ENCODE measurements around the gene ATP8A2.

The ATP8A2 gene

DNA sequence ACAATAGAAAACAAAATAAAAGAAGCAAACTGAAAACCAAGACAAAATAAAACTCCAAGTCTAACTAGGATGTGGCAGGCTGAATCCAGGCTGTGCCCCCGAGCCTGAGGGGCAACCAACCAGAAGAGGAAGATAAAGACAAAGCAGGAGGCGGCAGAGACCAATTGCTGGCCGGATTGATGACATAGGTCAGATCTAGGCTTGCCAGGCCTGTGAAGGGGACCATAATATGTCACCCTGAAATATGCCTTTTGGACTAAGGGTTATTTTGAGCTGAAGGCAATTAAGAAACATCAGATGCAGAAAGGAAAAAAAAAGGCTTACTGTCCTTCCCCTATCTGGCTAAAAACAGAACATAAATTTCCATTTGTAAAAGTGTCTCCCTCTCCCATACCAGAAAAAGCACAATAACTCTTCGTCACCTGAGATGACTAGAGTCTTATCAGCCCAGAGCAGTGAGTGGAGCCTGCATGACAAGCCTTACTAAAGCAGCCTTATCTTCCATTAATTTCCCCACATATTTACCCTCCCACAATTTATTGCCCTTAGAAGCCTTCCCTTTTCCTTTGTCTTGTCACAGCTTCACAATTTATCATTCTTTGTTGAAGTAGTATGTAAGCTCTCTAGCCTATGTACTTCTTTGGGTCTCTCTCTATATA is 22.8 kb downstream of the ATP8A2 start:
- POLR2A ChIA-PET, result no interaction called here
- TF ChIP-seq, protein P1, sequence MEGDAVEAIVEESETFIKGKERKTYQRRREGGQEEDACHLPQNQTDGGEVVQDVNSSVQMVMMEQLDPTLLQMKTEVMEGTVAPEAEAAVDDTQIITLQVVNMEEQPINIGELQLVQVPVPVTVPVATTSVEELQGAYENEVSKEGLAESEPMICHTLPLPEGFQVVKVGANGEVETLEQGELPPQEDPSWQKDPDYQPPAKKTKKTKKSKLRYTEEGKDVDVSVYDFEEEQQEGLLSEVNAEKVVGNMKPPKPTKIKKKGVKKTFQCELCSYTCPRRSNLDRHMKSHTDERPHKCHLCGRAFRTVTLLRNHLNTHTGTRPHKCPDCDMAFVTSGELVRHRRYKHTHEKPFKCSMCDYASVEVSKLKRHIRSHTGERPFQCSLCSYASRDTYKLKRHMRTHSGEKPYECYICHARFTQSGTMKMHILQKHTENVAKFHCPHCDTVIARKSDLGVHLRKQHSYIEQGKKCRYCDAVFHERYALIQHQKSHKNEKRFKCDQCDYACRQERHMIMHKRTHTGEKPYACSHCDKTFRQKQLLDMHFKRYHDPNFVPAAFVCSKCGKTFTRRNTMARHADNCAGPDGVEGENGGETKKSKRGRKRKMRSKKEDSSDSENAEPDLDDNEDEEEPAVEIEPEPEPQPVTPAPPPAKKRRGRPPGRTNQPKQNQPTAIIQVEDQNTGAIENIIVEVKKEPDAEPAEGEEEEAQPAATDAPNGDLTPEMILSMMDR (IDR thresholded peaks at IDR 0.05; ENCODE audit: control extremely low read depth, extremely low read depth, low read depth, missing control alignments), result no peak
- no peak for DNase-seq (ENCODE audit: extremely low spot score)
- CTCF ChIA-PET, result interaction anchor here (4.8 kb wide), 1 partner anchor 19 kb away, joined by 28 read pairs; no protein-coding TSS in a partner anchor

DNA sequence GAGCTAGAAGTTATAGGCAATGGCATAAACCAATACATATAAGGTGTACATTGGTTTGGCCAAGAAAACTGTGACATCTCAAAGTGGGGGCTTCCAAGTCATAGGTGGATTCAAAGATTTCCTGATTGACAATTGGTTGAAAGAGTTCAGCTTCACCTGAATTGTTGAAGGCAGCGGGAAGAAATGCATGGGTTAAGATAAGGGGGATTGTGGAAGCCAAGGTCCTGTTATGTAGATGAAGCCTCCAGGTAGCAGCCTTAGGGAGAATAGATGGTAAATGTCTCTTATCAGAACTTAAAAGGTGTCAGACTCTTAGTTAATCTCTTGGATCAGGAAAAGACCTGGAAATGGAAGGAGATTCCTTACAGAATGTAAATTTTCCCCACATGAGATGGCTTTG is 26.0 kb downstream of the ATP8A2 start:
- CTCF ChIA-PET, result no interaction called here
- no peak for DNase-seq (ENCODE audit: extremely low spot score)
- TF ChIP-seq, protein P1 (IDR thresholded peaks at IDR 0.05; ENCODE audit: control extremely low read depth, extremely low read depth, low read depth, missing control alignments), result no peak
- POLR2A ChIA-PET, result interaction anchor here (0.6 kb wide), 1 partner anchor 126 kb away, joined by 3 read pairs; no protein-coding TSS in a partner anchor

DNA sequence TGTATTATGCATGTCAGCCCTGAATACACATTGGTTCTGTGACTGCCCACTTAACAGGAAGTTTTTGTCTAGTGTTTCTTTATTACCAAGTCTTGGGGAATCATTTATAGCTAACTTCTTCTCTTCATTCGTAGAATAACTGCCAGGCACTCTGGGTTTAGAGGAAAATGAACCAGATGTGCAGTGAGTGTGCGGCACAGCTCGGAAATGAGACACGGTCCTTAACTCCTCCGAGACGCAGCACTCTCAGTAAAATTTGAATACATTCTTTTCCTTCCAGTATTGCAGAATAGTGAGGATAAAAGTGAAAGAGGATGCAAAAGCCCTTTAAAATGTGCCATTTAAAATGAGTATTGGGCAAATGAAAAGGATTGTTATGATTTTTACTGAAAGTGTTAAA is 29.2 kb downstream of the ATP8A2 start:
- POLR2A ChIA-PET, result no interaction called here
- DNase-seq (ENCODE audit: extremely low spot score), result no peak
- CTCF ChIA-PET, result interaction anchor here (1.0 kb wide), 1 partner anchor 11 kb away, joined by 3 read pairs; no protein-coding TSS in a partner anchor
- TF ChIP-seq, protein P1 (IDR thresholded peaks at IDR 0.05; ENCODE audit: control extremely low read depth, extremely low read depth, low read depth, missing control alignments), result no peak

DNA sequence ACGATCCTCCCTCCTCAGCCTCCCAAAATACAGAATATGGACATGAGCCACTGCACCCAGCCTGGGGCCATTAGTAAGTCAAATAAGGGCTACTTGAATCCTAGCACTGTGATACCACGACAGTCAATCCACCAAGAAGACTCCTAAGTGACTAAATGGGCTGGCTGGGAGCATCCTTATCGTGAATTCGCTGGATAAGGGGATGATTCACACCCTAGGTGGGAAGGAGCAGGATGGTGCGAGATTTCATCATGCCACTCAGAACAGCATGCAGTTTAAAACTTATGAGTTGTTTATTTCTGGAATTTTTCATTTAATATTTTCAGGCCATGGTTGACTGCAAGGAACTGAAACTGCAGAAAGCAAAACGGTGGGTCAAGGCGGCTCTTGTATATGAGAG is 30.2 kb downstream of the ATP8A2 start:
- no peak for DNase-seq (ENCODE audit: extremely low spot score)
- POLR2A ChIA-PET, result no interaction called here
- TF ChIP-seq, protein P1 (IDR thresholded peaks at IDR 0.05; ENCODE audit: control extremely low read depth, extremely low read depth, low read depth, missing control alignments), result no peak
- CTCF ChIA-PET, result interaction anchor here (1.0 kb wide), 1 partner anchor 10 kb away, joined by 3 read pairs; no protein-coding TSS in a partner anchor

DNA sequence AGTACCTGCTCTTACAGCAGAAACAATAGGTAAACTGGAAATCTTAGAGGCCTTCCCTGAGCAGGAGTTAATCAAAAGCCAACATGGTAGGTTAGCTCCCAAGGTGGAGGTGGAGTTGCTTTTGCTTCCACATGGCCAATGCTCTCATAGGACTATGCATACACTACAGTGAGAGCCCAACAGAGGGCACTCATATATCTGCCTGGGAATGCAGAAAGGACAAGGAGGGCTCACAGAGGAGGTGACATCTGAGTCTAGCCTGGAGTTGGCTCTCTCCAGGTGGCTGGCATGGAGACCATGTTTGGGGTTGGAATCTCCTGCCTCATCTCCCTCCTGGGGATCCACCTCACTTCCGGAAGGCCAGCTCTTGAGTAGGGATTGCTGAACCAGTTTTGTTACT is 34.6 kb downstream of the ATP8A2 start:
- TF ChIP-seq, protein P1 (IDR thresholded peaks at IDR 0.05; ENCODE audit: control extremely low read depth, extremely low read depth, low read depth, missing control alignments), result no peak
- POLR2A ChIA-PET, result no interaction called here
- no peak for DNase-seq (ENCODE audit: extremely low spot score)
- CTCF ChIA-PET, result no interaction called here

DNA sequence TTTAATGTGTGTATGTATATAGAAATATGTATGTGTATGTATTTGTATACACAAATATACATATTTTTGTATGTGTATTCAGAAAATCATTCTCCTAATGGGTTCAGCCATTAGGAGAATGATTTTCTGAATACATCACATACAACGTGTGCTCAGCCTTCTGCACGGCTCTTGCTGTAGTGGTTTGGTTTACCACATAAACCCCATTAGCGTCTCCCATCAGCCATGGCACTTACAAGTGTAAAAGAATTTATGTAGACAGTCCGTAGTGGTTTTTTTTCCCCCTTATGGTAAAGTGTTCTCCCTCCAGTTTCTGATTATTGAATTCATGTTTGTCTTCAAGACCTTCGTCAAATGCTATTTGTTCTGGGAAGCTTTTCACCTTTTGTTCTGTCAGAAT is 38.2 kb downstream of the ATP8A2 start:
- DNase-seq (ENCODE audit: extremely low spot score), result no peak
- ChIA-PET CTCF (no interaction called here), POLR2A (no interaction called here)
- TF ChIP-seq, protein P1 (IDR thresholded peaks at IDR 0.05; ENCODE audit: control extremely low read depth, extremely low read depth, low read depth, missing control alignments), result no peak
